ENCODE measurements around the gene KLHL24. TPM values are rescaled to one million over a fixed set of nuclear protein-coding genes. Genes with fewer than 3 reads are reported as not detected.
"Not testable (repeated sequence)": the region's sequence is repeated elsewhere in the genome, so short reads cannot be mapped to it uniquely, and the experiment has no call there.

KLHL24 gene
- total and polyA plus RNA-seq, 2 experiments from 2014 or later, result 37.3 to 159 TPM

DNA sequence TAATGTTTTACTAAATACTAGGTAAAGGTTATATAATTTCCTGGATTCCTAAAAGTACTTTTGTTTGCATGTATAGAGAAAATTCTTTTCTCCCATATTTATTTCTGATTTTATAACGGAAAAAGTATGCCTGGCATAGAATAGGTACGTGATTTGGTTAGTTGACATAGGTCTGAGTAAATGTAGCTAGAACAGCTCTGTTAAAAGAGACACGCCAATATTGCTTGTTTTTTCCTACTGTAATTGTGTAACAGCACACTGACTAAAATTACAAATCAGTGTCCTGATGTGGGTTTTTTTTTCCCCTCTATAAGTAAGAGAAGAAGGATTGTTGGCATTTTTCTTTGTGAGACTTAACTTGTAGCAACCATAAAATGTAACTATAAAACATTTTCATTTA is 26.7 kb downstream of the KLHL24 start:
- DNase-seq (ENCODE audit: low read depth in 1 of 2, low spot score in 1 of 2), result peak in 1 of 2 donors; percentile 35
- Histone ChIP-seq H3K27me3 (no peaks in the 10 kb centered on the region), H3K36me3 (peaks cover 33% of the 10 kb centered on the region), H3K4me1 (ENCODE audit: low read depth) (no peaks in the 10 kb centered on the region), H3K27ac (no peak overlapping the region), H3K4me3 (no peak overlapping the region), H3K9me3 (ENCODE audit: low read depth) (no peaks in the 10 kb centered on the region)
- TF ChIP-seq, protein P1, sequence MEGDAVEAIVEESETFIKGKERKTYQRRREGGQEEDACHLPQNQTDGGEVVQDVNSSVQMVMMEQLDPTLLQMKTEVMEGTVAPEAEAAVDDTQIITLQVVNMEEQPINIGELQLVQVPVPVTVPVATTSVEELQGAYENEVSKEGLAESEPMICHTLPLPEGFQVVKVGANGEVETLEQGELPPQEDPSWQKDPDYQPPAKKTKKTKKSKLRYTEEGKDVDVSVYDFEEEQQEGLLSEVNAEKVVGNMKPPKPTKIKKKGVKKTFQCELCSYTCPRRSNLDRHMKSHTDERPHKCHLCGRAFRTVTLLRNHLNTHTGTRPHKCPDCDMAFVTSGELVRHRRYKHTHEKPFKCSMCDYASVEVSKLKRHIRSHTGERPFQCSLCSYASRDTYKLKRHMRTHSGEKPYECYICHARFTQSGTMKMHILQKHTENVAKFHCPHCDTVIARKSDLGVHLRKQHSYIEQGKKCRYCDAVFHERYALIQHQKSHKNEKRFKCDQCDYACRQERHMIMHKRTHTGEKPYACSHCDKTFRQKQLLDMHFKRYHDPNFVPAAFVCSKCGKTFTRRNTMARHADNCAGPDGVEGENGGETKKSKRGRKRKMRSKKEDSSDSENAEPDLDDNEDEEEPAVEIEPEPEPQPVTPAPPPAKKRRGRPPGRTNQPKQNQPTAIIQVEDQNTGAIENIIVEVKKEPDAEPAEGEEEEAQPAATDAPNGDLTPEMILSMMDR (IDR thresholded peaks at IDR 0.05; ENCODE audit: low read depth, low read length), result no peak

DNA sequence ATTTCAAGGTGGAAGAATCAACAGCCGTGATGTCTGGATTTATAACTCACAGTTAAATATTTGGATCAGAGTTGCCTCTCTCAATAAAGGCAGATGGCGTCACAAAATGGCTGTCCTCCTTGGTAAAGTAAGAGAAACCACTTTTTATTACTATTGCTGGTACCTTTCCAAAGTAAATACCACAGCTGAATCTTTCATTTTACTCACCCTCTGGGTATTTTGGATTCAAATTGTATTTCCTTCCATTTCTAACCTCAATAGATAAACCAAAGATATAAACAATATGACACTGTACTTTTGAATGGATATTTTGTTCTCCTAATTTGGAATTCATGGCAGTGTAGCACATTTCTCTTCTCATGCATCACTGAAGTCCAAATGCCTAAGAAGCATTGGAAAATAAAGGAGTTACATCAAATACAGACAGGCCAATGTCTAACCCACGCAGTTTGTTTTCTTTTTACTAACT is 29.5 kb downstream of the KLHL24 start:
- H3K9me3 ChIP-seq (ENCODE audit: low read depth), result no peaks in the 10 kb centered on the region
- H3K27ac ChIP-seq, result no peak overlapping the region
- peaks cover 42% of the 10 kb centered on the region for H3K36me3 ChIP-seq
- H3K4me1 ChIP-seq (ENCODE audit: low read depth), result no peaks in the 10 kb centered on the region
- no peak overlapping the region for H3K4me3 ChIP-seq
- peak in 1 of 2 donors; percentile 94 for DNase-seq (ENCODE audit: low read depth in 1 of 2, low spot score in 1 of 2)
- TF ChIP-seq, protein P1 (IDR thresholded peaks at IDR 0.05; ENCODE audit: low read depth, low read length), result no peak
- H3K27me3 ChIP-seq, result no peaks in the 10 kb centered on the region

DNA sequence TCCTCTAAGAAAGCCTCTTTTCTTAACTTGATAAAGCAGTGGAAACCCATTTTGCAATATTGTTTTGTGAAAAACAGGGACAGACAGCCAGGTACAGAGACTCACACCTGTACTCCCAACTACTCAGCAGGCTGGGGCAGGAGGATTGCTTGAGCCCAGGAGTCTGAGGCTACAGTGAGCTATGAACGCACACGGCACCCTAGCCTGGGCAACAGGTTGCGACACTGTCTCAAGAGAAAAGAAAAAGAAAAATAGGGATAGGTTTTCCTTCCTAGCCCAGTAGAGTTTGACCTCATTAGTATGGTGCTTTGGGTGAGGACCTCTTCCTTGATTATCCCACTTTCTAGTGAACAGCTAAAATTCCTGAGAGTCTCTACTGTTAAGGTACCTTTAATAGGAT is 44.6 kb downstream of the KLHL24 start:
- Histone ChIP-seq H3K27ac (no peak overlapping the region), H3K9me3 (ENCODE audit: low read depth) (no peaks in the 10 kb centered on the region), H3K4me3 (no peak overlapping the region), H3K4me1 (ENCODE audit: low read depth) (no peaks in the 10 kb centered on the region), H3K27me3 (no peaks in the 10 kb centered on the region), H3K36me3 (peaks cover 31% of the 10 kb centered on the region)
- peak in 1 of 2 donors; percentile 14 for DNase-seq (ENCODE audit: low read depth in 1 of 2, low spot score in 1 of 2)
- TF ChIP-seq, protein P1 (IDR thresholded peaks at IDR 0.05; ENCODE audit: low read depth, low read length), result no peak

DNA sequence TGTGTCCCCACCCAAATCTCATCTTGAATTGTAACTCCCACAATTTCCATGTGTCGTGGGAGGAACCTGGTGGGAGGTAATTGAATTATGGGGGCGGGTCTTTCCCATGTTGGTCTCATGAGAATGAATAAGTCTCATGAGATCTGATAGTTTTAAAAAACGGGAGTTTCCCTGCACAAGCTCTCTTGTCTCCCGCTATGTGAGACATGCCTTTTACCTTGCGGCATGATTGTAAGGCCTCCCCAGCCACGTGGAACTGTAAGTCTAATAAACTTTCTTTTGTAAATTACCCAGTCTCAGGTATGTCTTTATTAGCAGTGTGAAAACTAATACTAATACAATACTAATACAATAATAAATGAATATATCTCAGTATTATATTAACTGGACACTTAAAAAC is 52.3 kb downstream of the KLHL24 start:
- H3K36me3 ChIP-seq, result no peaks in the 10 kb centered on the region
- TF ChIP-seq, protein P1 (IDR thresholded peaks at IDR 0.05; ENCODE audit: low read depth, low read length), result no peak
- no peaks in the 10 kb centered on the region for H3K4me1 ChIP-seq (ENCODE audit: low read depth)
- no peaks in the 10 kb centered on the region for H3K9me3 ChIP-seq (ENCODE audit: low read depth)
- H3K4me3 ChIP-seq, result no peak overlapping the region
- H3K27me3 ChIP-seq, result no peaks in the 10 kb centered on the region
- DNase-seq (ENCODE audit: low read depth in 1 of 2, low spot score in 1 of 2), result no peak
- H3K27ac ChIP-seq, result no peak overlapping the region

DNA sequence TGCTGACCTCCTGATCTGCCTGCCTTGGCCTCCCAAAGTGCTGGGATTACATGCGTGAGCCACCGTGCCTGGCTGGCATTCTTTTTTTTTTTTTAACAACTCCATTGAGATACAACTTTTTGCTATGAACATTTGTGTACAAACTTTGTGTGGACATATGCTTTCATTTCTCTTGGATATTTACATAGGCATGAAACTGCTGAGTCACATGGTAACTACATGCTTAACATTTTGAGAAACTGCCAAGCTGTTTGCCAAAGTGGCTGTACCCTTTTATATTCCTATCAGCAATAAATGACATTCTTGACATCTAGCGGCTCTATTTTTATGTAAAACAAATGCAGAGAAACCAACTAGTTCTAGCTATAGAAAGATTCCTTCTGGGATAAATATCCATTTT is 53.5 kb downstream of the KLHL24 start:
- peak in 1 of 2 donors; percentile 12 for DNase-seq (ENCODE audit: low read depth in 1 of 2, low spot score in 1 of 2)
- H3K27me3 ChIP-seq, result no peaks in the 10 kb centered on the region
- H3K4me1 ChIP-seq (ENCODE audit: low read depth), result no peaks in the 10 kb centered on the region
- no peak overlapping the region for H3K27ac ChIP-seq
- no peaks in the 10 kb centered on the region for H3K9me3 ChIP-seq (ENCODE audit: low read depth)
- TF ChIP-seq, protein P1 (IDR thresholded peaks at IDR 0.05; ENCODE audit: low read depth, low read length), result no peak
- H3K36me3 ChIP-seq, result no peaks in the 10 kb centered on the region
- no peak overlapping the region for H3K4me3 ChIP-seq

DNA sequence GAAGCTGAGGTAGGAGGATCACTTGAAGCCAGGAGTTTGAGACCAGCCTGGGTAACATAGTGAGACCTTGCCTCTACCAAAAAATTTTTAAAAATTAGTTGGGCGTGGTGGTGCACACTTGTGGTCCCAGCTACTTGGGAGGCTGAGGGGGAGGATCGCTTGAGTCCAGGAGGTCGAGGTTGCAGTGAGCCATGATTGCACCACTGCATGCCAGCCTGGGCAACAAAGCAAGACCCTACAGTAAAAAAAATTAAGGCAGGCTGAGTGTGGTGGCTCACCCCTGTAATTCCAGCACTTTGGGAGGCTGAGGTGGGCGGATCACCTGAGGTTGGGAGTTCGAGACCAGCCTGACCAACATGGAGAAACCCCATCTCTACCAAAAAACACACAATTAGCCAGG is 54.2 kb downstream of the KLHL24 start:
- not testable (repeated sequence) for DNase-seq (ENCODE audit: low read depth in 1 of 2, low spot score in 1 of 2); H3K27me3 ChIP-seq; H3K36me3 ChIP-seq; H3K4me3 ChIP-seq; H3K9me3 ChIP-seq (ENCODE audit: low read depth); H3K4me1 ChIP-seq (ENCODE audit: low read depth); H3K27ac ChIP-seq

Measured in cardiac muscle cell (in vitro differentiated cells and primary cell).